Activated B cell treated with CpG ODN at 0.5 μM for 24 hours (primary cell): ENCODE measurements around the gene ADARB2. TPM values are rescaled to one million over a fixed set of nuclear protein-coding genes. Genes with fewer than 3 reads are reported as not detected.

Experiments
- ATAC-seq: fragments of 200-7000 bp; cut with Tn5 transposase; one replicate; pipeline ENCODE4 v1.10.0; 2021; ENCODE audit warnings: low read depth, mild to moderate bottlenecking, moderate library complexity
- CTCF ChIA-PET: fragments of 350-600 bp; sonication (Branson Sonifier 250); formaldehyde crosslinking; loops from one replicate; lab custom pipeline; 2021; ENCODE audit warnings: antibody characterized with exemption; lab: Charles Lee
- POLR2A ChIA-PET: fragments of 350-600 bp; sonication (Branson Sonifier 250); formaldehyde crosslinking; loops from one replicate; lab custom pipeline; 2021; ENCODE audit warnings: antibody characterized with exemption; lab: Charles Lee
- DNase-seq: peaks from one replicate; pipeline ENCODE4 v3.0.0; 2022
- H3K27ac Mint-ChIP-seq: one replicate; pipeline ENCODE4 v1.8.0; 2020; ENCODE audit warnings: mixed read lengths
- H3K27me3 Mint-ChIP-seq: one replicate; pipeline ENCODE4 v1.8.0; 2021; ENCODE audit warnings: mixed read lengths
- H3K36me3 Mint-ChIP-seq: one replicate; pipeline ENCODE4 v1.8.0; 2021; ENCODE audit warnings: low read depth, mixed read lengths
- H3K4me1 Mint-ChIP-seq: one replicate; pipeline ENCODE4 v1.8.0; 2021; ENCODE audit warnings: mixed read lengths
- H3K4me3 Mint-ChIP-seq: one replicate; pipeline ENCODE4 v1.8.0; 2020; ENCODE audit warnings: mild to moderate bottlenecking, mixed read lengths
- H3K9me3 Mint-ChIP-seq: one replicate; pipeline ENCODE4 v1.8.0; 2020; ENCODE audit warnings: mixed read lengths
- intact Hi-C: fragments of 100-400 bp; cut with micrococcal nuclease; formaldehyde crosslinking; loops from one replicate; pipeline ENCODE4 v1.15.1; 2024
- total RNA-seq: library from RNA; stranded (reverse); gene quantifications from 2 replicates; pipeline ENCODE4 v1.2.3, GENCODE V29; 2022
- TF ChIP-seq, protein P1 (sequence below): fragments of 200-600 bp; IDR thresholded peaks from one replicate; pipeline ENCODE4 v1.8.0; 2022; ENCODE audit warnings: antibody characterized with exemption, mild to moderate bottlenecking

The ADARB2 gene
- total RNA-seq, 1 donor from 2014 or later: 0.11 TPM

GRCh38 chr10:1376384-1376945, 360.9 kb downstream of the ADARB2 start:
- Mint-ChIP-seq H3K4me3 (no peak overlapping the region), H3K4me1 (no peaks in the 10 kb centered on the region), H3K9me3 (no peaks in the 10 kb centered on the region), H3K36me3 (no peaks in the 10 kb centered on the region), H3K27ac (no peak overlapping the region), H3K27me3 (peaks cover 21% of the 10 kb centered on the region)
- ChIA-PET CTCF (no interaction called here), POLR2A (no interaction called here)
- no peak for DNase-seq
- no peak for ATAC-seq
- intact Hi-C loops: no loop called here
- TF ChIP-seq, protein P1, sequence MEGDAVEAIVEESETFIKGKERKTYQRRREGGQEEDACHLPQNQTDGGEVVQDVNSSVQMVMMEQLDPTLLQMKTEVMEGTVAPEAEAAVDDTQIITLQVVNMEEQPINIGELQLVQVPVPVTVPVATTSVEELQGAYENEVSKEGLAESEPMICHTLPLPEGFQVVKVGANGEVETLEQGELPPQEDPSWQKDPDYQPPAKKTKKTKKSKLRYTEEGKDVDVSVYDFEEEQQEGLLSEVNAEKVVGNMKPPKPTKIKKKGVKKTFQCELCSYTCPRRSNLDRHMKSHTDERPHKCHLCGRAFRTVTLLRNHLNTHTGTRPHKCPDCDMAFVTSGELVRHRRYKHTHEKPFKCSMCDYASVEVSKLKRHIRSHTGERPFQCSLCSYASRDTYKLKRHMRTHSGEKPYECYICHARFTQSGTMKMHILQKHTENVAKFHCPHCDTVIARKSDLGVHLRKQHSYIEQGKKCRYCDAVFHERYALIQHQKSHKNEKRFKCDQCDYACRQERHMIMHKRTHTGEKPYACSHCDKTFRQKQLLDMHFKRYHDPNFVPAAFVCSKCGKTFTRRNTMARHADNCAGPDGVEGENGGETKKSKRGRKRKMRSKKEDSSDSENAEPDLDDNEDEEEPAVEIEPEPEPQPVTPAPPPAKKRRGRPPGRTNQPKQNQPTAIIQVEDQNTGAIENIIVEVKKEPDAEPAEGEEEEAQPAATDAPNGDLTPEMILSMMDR: no peak

DNA sequence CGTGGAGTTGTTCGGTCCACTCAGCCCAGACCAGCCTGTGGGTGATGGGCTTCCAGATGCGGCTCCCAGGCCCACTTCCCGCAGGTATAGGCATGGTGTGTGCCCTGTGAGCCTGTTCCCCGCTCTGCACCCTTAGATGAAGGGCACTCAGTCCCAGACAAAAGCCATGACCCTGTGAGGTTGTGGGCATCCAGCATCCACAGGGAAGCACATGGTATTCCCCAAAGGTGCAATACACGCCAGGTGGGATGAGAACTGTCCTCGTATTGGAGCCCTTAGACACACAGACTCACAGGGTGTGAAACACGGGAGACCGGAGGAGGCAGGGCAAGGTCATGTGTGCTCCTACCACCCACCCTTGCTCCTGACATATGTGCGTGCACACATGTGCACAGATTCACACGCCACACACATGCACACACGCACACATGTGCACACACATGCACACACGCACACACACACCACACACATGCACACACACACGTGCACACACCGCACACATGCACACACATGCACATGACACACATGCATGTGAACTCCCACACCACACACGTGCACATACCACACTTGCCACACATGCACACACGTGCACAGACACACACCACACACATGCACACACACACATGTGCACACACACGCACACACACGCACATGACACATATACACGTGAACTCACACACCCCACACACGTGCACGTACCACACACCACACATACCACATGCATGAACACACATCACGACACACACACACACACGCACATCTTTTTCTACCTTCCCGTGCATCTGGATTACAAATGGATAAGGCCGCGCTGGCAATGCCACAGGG, 361.8 kb downstream of the ADARB2 start:
- ChIA-PET POLR2A (no interaction called here), CTCF (no interaction called here)
- H3K9me3 Mint-ChIP-seq: no peaks in the 10 kb centered on the region
- peaks cover 18% of the 10 kb centered on the region for H3K27me3 Mint-ChIP-seq
- no peak for ATAC-seq
- H3K36me3 Mint-ChIP-seq: no peaks in the 10 kb centered on the region
- intact Hi-C loops: no loop called here
- no peaks in the 10 kb centered on the region for H3K4me1 Mint-ChIP-seq
- H3K27ac Mint-ChIP-seq: no peak overlapping the region
- no peak overlapping the region for H3K4me3 Mint-ChIP-seq
- TF ChIP-seq, protein P1: no peak
- DNase-seq: no peak

GRCh38 chr10:1374511-1375345, 362.6 kb downstream of the ADARB2 start:
- no peaks in the 10 kb centered on the region for H3K9me3 Mint-ChIP-seq
- no peaks in the 10 kb centered on the region for H3K36me3 Mint-ChIP-seq
- ChIA-PET CTCF (no interaction called here), POLR2A (no interaction called here)
- TF ChIP-seq, protein P1: no peak
- intact Hi-C loops: no loop called here
- H3K4me1 Mint-ChIP-seq: no peaks in the 10 kb centered on the region
- DNase-seq (no peak), ATAC-seq (no peak)
- H3K4me3 Mint-ChIP-seq: no peak overlapping the region
- H3K27me3 Mint-ChIP-seq: peaks cover 18% of the 10 kb centered on the region
- H3K27ac Mint-ChIP-seq: no peak overlapping the region

- H3K27ac Mint-ChIP-seq: no peak overlapping the region
These were observed 364.0 kb downstream of the ADARB2 start for GRCh38 chr10:1373287-1373686.

More at GRCh38 chr10:1373287-1373686, 364.0 kb downstream of the ADARB2 start:
- H3K4me3 Mint-ChIP-seq: no peak overlapping the region
- CTCF ChIA-PET: no interaction called here
- DNase-seq (no peak), ATAC-seq (no peak)
- POLR2A ChIA-PET: no interaction called here
- no peaks in the 10 kb centered on the region for H3K4me1 Mint-ChIP-seq
- intact Hi-C loops: no loop called here
- TF ChIP-seq, protein P1: no peak
- H3K27me3 Mint-ChIP-seq: peaks cover 16% of the 10 kb centered on the region
- no peaks in the 10 kb centered on the region for H3K9me3 Mint-ChIP-seq
- H3K36me3 Mint-ChIP-seq: no peaks in the 10 kb centered on the region
